Measurements from ENCODE around the gene ACVR2A. TPM values are rescaled to one million over a fixed set of nuclear protein-coding genes. Genes with fewer than 3 reads are reported as not detected.

ACVR2A gene
- total and polyA plus RNA-seq, 2 donors (not counting 1 experiment from before 2014, with no cell fraction given) = 0.91 to 2.0 TPM

DNA sequence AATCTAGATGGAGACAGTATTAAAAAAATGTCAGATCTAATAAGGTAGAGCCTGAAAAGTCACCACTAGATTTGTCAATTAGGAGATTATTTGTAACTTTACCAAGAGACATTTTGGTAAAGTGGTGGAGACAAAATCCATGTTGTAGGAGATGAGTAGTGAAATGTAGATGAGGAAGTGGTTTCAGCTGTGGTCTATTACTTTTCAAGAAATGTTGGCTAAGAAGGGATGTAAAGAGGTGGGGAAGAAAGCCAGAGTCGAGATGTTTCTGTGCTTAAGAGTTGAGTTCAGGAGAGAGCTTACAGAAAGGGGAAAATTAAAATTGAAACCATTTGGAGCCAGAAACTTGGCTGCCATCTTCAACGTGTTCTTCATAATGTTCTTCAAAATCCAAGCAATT lies 22.2 kb downstream of the ACVR2A start:
- Histone ChIP-seq H3K79me2 (ENCODE audit: control insufficient read depth, insufficient read depth, low read length) (peaks cover 6% of the 10 kb centered on the region), H2AFZ (ENCODE audit: insufficient read depth, low read depth, low read length, poor library complexity, severe bottlenecking) (no peak overlapping the region), H3K4me2 (replicated peaks; ENCODE audit: low read depth, low read length, poor library complexity, severe bottlenecking) (no peak overlapping the region), H3K4me3 (ENCODE audit: control extremely low read depth in 1 of 5, extremely low read depth in 1 of 5, insufficient read depth in 1 of 5, low read depth in 2 of 5, low read length in 4 of 5) (no peak overlapping the region), H3K27me3 (replicated peaks in 1 of 4; ENCODE audit: control extremely low read depth in 1 of 4, control insufficient read depth in 3 of 4, insufficient read depth in 4 of 4, low read length in 3 of 4) (no peaks in the 10 kb centered on the region), H3K36me3 (replicated peaks in 1 of 2; ENCODE audit: control extremely low read depth in 1 of 2, control insufficient read depth in 1 of 2, extremely low read depth in 1 of 2, insufficient read depth in 2 of 2, low read length in 1 of 2) (no peaks in the 10 kb centered on the region), H3K27ac (ENCODE audit: low read length in 2 of 2) (no peak overlapping the region), H3K9ac (ENCODE audit: low read length) (no peak overlapping the region), H4K20me1 (ENCODE audit: control insufficient read depth, insufficient read depth, low read length, poor library complexity, severe bottlenecking) (no peaks in the 10 kb centered on the region), H3K4me1 (ENCODE audit: control insufficient read depth in 2 of 2, insufficient read depth in 2 of 2, low read length in 2 of 2) (peaks cover 0 to 3% of the 10 kb centered on the region in 2 donors), H3K9me3 (ENCODE audit: control extremely low read depth in 1 of 3, control insufficient read depth in 2 of 3, insufficient read depth in 1 of 3, low read length in 2 of 3) (no peaks in the 10 kb centered on the region)
- intact Hi-C loops (cut with micrococcal nuclease) = no loop called here
- Mint-ChIP-seq H3K4me3 (no peak overlapping the region), H3K27ac (no peak overlapping the region), H3K4me1 (peaks cover 10% of the 10 kb centered on the region), H3K9me3 (ENCODE audit: insufficient read depth) (no peaks in the 10 kb centered on the region), H3K27me3 (peaks cover 4% of the 10 kb centered on the region)
- ChIA-PET CTCF (no interaction called here), POLR2A (no interaction called here)
- TF ChIP-seq, protein P1, sequence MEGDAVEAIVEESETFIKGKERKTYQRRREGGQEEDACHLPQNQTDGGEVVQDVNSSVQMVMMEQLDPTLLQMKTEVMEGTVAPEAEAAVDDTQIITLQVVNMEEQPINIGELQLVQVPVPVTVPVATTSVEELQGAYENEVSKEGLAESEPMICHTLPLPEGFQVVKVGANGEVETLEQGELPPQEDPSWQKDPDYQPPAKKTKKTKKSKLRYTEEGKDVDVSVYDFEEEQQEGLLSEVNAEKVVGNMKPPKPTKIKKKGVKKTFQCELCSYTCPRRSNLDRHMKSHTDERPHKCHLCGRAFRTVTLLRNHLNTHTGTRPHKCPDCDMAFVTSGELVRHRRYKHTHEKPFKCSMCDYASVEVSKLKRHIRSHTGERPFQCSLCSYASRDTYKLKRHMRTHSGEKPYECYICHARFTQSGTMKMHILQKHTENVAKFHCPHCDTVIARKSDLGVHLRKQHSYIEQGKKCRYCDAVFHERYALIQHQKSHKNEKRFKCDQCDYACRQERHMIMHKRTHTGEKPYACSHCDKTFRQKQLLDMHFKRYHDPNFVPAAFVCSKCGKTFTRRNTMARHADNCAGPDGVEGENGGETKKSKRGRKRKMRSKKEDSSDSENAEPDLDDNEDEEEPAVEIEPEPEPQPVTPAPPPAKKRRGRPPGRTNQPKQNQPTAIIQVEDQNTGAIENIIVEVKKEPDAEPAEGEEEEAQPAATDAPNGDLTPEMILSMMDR (IDR thresholded peaks at IDR 0.05) = no peak
- TF ChIP-seq EZH2 (IDR thresholded peaks at IDR 0.05; ENCODE audit: borderline replicate concordance, insufficient read depth, low read depth, low read length, poor library complexity, severe bottlenecking) = no peak
- 0% methylated on average over 1 of the region's 2 CpGs for WGBS (ENCODE audit: insufficient coverage)
- no peak for DNase-seq
- ATAC-seq (ENCODE audit: low read depth) = no peak

DNA sequence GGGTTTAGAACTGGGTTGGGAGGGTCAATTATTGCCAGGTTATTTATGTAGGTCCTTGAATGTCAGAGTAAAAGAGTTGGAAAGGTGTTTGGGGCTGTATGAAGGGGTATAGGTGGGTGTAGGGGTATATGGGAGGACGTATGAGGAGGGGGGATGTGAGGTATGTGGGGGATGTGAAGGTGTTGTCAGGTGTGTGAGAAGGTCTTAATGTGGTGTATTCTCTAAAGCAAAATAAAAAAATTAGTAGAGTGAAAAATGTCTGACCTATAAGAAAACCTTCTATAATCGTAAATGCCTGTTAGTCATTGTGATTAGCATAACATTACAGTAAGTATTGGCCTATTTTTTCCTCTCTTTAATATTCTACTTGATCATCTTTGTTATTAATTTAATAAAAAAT lies 25.1 kb downstream of the ACVR2A start:
- Mint-ChIP-seq H3K4me1 (no peaks in the 10 kb centered on the region), H3K27me3 (peaks cover 3% of the 10 kb centered on the region), H3K9me3 (ENCODE audit: insufficient read depth) (no peaks in the 10 kb centered on the region), H3K4me3 (no peak overlapping the region), H3K27ac (no peak overlapping the region)
- Histone ChIP-seq H3K36me3 (replicated peaks in 1 of 2; ENCODE audit: control extremely low read depth in 1 of 2, control insufficient read depth in 1 of 2, extremely low read depth in 1 of 2, insufficient read depth in 2 of 2, low read length in 1 of 2) (no peaks in the 10 kb centered on the region), H3K27me3 (replicated peaks in 1 of 4; ENCODE audit: control extremely low read depth in 1 of 4, control insufficient read depth in 3 of 4, insufficient read depth in 4 of 4, low read length in 3 of 4) (no peaks in the 10 kb centered on the region), H2AFZ (ENCODE audit: insufficient read depth, low read depth, low read length, poor library complexity, severe bottlenecking) (no peak overlapping the region), H3K79me2 (ENCODE audit: control insufficient read depth, insufficient read depth, low read length) (peaks cover 6% of the 10 kb centered on the region), H4K20me1 (ENCODE audit: control insufficient read depth, insufficient read depth, low read length, poor library complexity, severe bottlenecking) (no peaks in the 10 kb centered on the region), H3K27ac (ENCODE audit: low read length in 2 of 2) (no peak overlapping the region), H3K4me2 (replicated peaks; ENCODE audit: low read depth, low read length, poor library complexity, severe bottlenecking) (no peak overlapping the region), H3K9ac (ENCODE audit: low read length) (no peak overlapping the region), H3K4me3 (ENCODE audit: control extremely low read depth in 1 of 5, extremely low read depth in 1 of 5, insufficient read depth in 1 of 5, low read depth in 2 of 5, low read length in 4 of 5) (no peak overlapping the region), H3K9me3 (ENCODE audit: control extremely low read depth in 1 of 3, control insufficient read depth in 2 of 3, insufficient read depth in 1 of 3, low read length in 2 of 3) (no peaks in the 10 kb centered on the region), H3K4me1 (ENCODE audit: control insufficient read depth in 2 of 2, insufficient read depth in 2 of 2, low read length in 2 of 2) (no peaks in the 10 kb centered on the region)
- TF ChIP-seq, protein P1 (IDR thresholded peaks at IDR 0.05) = no peak
- TF ChIP-seq EZH2 (IDR thresholded peaks at IDR 0.05; ENCODE audit: borderline replicate concordance, insufficient read depth, low read depth, low read length, poor library complexity, severe bottlenecking) = no peak
- intact Hi-C loops (cut with micrococcal nuclease) = no loop called here
- ATAC-seq (ENCODE audit: low read depth) (no peak), DNase-seq (no peak)
- WGBS (ENCODE audit: insufficient coverage) = 71% methylated on average over 1 of the region's 2 CpGs
- CTCF ChIA-PET = no interaction called here
- POLR2A ChIA-PET = no interaction called here
